Retina (tissue), 1 donor: ENCODE data around the gene CD80.

Source experiments
- DNase-seq: peaks from one replicate; pipeline ENCODE4 v3.0.0-alpha.2; 2016

CD80 gene

GRCh38 chr3:119542168-119542767 is 17.1 kb downstream of the CD80 start:
- DNase-seq, result no peak

DNA sequence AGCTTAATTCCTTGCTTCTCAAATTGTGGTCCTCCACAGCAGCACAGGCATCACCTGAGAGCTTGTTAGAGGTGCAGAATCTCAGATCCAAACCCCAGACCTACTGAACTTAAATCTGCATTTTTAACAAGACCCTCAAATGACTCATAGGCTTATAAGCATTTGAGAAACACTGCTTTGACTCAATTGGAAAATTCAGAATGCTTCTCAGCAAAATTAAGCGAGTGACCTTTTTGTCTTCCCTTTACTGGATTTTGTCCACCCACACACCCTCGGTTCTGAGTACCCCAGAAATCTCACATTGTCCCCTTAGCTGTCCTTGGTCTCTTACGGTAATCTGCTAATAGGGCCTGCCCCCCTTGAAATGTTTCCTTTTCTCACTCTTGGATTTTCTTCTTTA is 17.9 kb downstream of the CD80 start:
- no peak for DNase-seq

- no peak for DNase-seq
Measured at GRCh38 chr3:119538772-119539171, 20.6 kb downstream of the CD80 start.

GRCh38 chr3:119536757-119537156 is 22.7 kb downstream of the CD80 start:
- DNase-seq, result no peak

GRCh38 chr3:119534296-119534695 is 25.1 kb downstream of the CD80 start:
- no peak for DNase-seq

DNA sequence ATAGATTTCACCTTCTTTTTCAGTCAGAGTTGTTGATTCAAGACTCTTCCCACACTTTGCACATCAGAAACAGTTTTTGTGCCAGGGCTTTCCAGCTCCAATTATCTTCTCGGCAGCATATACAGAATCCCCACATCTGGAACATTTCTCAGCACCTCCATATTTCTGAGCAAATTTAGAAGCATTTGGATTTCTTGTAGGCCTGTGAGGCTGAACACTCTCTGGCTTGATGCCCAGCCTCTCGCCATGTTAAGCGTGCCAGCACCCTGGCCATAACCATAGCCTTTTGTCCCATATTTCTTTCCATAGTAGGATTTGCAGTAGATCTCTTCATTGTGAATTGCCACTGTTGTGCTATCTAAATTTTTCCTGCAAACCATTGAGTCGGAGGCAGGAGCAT is 28.3 kb downstream of the CD80 start:
- no peak for DNase-seq

GRCh38 chr3:119530456-119530855 is 29.0 kb downstream of the CD80 start:
- no peak for DNase-seq

- DNase-seq, result no peak
Measured at GRCh38 chr3:119529883-119530282, 29.5 kb downstream of the CD80 start.

GRCh38 chr3:119527714-119528113 is 31.7 kb downstream of the CD80 start:
- DNase-seq, result no peak

DNA sequence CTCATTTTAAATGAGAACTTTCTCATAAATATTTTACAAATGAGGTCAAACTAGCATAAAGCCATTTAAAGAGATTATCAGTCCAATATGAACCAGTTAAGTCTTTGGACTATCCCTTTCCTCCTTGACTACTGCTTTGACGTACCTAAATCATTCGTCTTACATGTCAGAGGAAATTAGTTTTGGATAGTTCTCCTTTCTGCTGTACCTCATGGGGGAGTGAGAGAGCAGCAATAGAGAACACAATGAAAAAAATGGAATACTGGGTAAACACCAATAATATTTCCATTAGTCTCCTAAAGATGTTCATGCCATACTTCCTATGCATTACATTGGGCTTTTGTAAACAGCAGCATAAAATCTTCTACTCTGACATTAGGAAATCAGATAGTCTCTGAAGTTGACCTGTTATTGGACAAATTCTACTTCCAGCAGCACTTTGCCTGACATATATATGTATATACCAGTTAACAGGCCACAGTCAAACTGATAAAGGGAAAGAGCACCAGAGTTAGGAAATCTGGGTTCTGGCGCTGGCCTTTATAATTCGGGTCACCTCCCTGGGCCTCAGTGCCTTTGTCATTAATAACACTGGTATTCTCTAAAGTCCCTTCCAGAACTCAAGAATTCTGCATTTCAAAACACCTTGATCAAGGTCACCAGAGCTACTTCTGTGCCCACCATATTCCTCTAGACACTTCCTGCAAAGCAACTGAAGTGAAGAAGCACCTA is 34.3 kb downstream of the CD80 start:
- no peak for DNase-seq

- DNase-seq, result no peak
Measured at GRCh38 chr3:119518026-119518425, 41.4 kb downstream of the CD80 start.

DNA sequence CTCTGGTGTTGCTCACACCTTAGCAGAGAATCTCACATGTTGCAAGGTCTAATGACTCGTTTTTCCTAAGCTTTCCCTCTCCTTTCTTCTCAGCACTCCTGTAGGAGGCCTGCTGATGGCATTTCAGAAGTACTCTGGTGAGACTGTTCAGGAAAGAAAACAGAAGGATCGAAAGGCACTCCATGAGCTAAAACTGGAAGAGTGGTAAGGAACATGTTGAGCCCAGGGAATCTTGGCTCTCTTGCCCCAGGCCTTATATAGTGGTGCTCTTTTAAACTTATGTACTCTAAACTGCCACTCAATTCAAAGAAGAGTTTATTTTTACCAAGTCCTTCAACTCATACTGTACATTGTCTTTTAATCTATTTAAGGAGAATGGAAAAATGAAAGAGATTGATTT is 42.3 kb downstream of the CD80 start:
- DNase-seq, result no peak

- no peak for DNase-seq
Measured at GRCh38 chr3:119514637-119515036, 44.8 kb downstream of the CD80 start.

DNA sequence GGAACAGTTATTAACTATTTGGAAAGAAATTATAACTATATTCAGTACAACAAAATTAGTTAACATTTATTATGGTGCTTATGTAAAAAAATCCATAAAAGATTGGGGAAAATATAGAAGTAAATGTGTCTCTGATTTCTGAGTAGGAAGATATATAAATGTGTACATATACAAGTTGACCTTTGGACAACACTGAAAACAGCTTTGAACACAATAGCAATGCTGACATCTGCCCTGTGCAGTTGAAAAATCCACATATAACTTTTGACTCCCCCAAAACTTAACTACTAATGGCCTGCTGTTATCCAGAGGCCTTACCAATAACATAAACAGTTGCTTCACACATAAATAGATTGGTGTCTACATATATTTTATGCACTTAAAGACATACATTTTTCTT is 48.7 kb downstream of the CD80 start:
- DNase-seq, result no peak

- no peak for DNase-seq
Measured at GRCh38 chr3:119508172-119508845, 51.1 kb downstream of the CD80 start.

- DNase-seq, result no peak
Measured at GRCh38 chr3:119507404-119507803, 52.0 kb downstream of the CD80 start.

DNA sequence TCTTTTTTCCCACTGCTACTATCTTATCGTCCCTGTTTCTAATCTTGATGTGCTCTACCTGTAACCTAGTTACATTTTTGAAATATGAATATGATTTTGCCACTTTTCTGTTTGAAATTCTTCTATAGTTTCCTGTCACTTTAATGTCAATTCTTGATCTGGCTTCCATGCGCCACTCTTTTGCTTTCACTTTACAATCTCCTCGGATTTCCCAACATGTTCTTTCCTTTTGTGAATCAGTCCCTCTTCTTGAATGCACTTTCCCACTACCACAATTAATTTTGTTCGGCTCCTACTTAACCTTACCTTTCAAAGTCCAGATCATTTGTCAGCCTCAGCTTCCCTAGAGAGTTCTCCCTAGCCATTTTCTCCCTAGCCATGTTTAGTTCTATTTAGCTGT is 52.8 kb downstream of the CD80 start:
- no peak for DNase-seq

GRCh38 chr3:119500901-119501300 is 58.5 kb downstream of the CD80 start:
- DNase-seq, result no peak

DNA sequence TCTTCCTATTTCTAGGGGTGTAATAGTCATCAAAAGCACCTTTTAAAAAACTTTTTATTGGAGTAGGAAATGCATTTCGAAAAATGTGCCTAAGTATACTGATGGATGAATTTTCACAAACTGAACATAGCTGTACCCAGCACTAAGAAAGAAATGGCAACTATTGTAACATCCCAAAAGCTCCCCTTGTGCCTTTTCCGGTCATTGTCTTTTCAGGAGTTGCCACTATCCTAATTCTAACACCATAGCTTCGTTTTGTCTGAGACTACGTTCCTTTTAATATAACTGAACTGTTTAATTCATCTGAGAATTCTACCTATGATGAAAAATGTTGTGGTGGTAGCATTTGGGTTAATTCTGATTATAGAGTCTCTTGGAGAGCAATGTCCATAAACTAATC is 59.1 kb downstream of the CD80 start:
- no peak for DNase-seq

- peak; percentile 99 for DNase-seq
Measured at GRCh38 chr3:119498186-119499011, 61.0 kb downstream of the CD80 start, which contains the start of gene TIMMDC1. Gene TIMMDC1 (plus strand): TSS chr3:119498547. CDS start chr3:119498734, 187 bp downstream.

DNA sequence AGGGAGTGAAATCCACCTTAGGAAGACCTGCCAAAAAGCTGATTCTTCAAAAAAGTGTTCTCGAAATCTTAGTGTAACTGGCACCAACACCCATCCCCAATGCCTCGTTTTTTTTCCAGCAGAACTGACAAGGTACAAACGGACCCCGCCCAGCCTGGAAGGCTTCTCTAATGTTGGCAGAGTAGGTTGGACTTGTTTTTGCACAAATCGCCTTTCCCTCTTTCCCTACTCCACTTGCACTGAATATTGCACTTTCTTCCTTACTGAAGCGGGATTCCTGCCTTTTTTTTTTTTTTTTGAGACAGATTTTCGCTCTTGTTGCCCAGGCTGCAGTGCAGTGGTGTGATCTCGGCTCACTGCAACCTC is 61.6 kb downstream of the CD80 start:
- peak; percentile 48 for DNase-seq

GRCh38 chr3:119494597-119494996 is 64.8 kb downstream of the CD80 start:
- no peak for DNase-seq

DNA sequence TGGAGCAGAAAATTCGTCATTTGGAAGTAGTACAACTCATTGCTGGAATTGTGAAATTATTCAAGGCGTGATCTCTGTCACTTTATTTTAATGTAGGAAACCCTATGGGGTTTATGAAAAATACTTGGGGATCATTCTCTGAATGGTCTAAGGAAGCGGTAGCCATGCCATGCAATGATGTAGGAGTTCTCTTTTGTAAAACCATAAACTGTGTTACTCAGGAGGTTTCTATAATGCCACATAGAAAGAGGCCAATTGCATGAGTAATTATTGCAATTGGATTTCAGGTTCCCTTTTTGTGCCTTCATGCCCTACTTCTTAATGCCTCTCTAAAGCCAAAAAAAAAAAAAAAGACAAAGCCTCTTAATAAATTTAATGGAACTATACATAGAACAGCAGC is 66.6 kb downstream of the CD80 start:
- no peak for DNase-seq
